ENCODE results near the gene FKBP10. TPM values are rescaled to one million over a fixed set of nuclear protein-coding genes. Genes with fewer than 3 reads are reported as not detected.

The FKBP10 gene
- total and polyA plus RNA-seq, 9 of the 15 experiments (the other 6 are each of a cell fraction or from before 2014, with no cell fraction given) = 0.03 to 3.0 (median 1.4) TPM; not detected in 1

GRCh38 chr17:41784207-41784744 lies 28.5 kb upstream of the FKBP10 start (continued):
- TF ChIP-seq BRF2 (IDR thresholded peaks at IDR 0.05; ENCODE audit: borderline replicate concordance, insufficient read depth, insufficient read length) = no peak
- TF ChIP-seq HOMEZ (CRISPR knock-in tag; IDR thresholded peaks at IDR 0.05) = no peak
- TF ChIP-seq NEUROD1 (IDR thresholded peaks at IDR 0.05; ENCODE audit: borderline replicate concordance, low read depth, low read length, partially characterized antibody) = peak; percentile 44
- peak; percentile 88 for TF ChIP-seq REST (IDR thresholded peaks at IDR 0.05; ENCODE audit: borderline replicate concordance)
- TF ChIP-seq REST (CRISPR knock-in tag; IDR thresholded peaks at IDR 0.05; ENCODE audit: low read depth) = no peak
- peak; percentile 46 to 71; a peak in 3 of 4 replicates for TF ChIP-seq KDM1A (IDR thresholded peaks at IDR 0.05)
- no peak; the same call in 1 of the 2 replicates for TF ChIP-seq PHF8 (IDR thresholded peaks at IDR 0.05; ENCODE audit: borderline replicate concordance, low read length)

All from K562 (cell line).